ENCODE measurements around the gene CSNK1G3. TPM values are rescaled to one million over a fixed set of nuclear protein-coding genes. Genes with fewer than 3 reads are reported as not detected.
A peak's percentile ranks its signal among the peaks of the same experiment; 100 is the strongest.
"Not testable (repeated sequence)": the region's sequence is repeated elsewhere in the genome, so short reads cannot be mapped to it uniquely, and the experiment has no call there.

The CSNK1G3 gene
- 60.9 to 67.0 TPM (median 63.9 TPM) in 3 replicates for total RNA-seq

- Mint-ChIP-seq H3K4me1 (peaks cover 47% of the 10 kb centered on the region), H3K27ac (peak within 1 kb of the TSS; percentile 99), H3K9me3 (no peaks in the 10 kb centered on the region), H3K36me3 (no peaks in the 10 kb centered on the region), H3K27me3 (ENCODE audit: low read depth) (no peaks in the 10 kb centered on the region), H3K4me3 (peak within 1 kb of the TSS; percentile 99)
- no peak for TF ChIP-seq CTCF (IDR thresholded peaks at IDR 0.05; ENCODE audit: unreplicated experiment)
- peak; percentile 92 to 93 for DNase-seq (ENCODE audit: low spot score in 2 of 2, unreplicated experiment in 2 of 2)
These were observed at the start of gene CSNK1G3 for GRCh38 chr5:123511648-123512605. Gene CSNK1G3, plus strand, starts transcription at chr5:123512177. Its CDS starts 33,487 bp downstream, at chr5:123545664.

GRCh38 chr5:123466839-123467238 lies 45.1 kb upstream of the CSNK1G3 start:
- H3K27me3 Mint-ChIP-seq (ENCODE audit: low read depth); H3K4me3 Mint-ChIP-seq; H3K9me3 Mint-ChIP-seq; H3K27ac Mint-ChIP-seq; H3K36me3 Mint-ChIP-seq; DNase-seq (ENCODE audit: low spot score in 2 of 2, unreplicated experiment in 2 of 2); H3K4me1 Mint-ChIP-seq: not testable (repeated sequence)

GRCh38 chr5:123471385-123471784 lies 40.6 kb upstream of the CSNK1G3 start:
- no peak for DNase-seq (ENCODE audit: low spot score in 2 of 2, unreplicated experiment in 2 of 2)
- Mint-ChIP-seq H3K27me3 (ENCODE audit: low read depth) (no peaks in the 10 kb centered on the region), H3K27ac (no peak overlapping the region), H3K36me3 (no peaks in the 10 kb centered on the region), H3K4me3 (no peak overlapping the region), H3K9me3 (peaks cover 12% of the 10 kb centered on the region), H3K4me1 (no peaks in the 10 kb centered on the region)
- no peak for TF ChIP-seq CTCF (IDR thresholded peaks at IDR 0.05; ENCODE audit: unreplicated experiment)

GRCh38 chr5:123472150-123472924 lies 39.6 kb upstream of the CSNK1G3 start:
- no peaks in the 10 kb centered on the region for H3K36me3 Mint-ChIP-seq
- no peaks in the 10 kb centered on the region for H3K27me3 Mint-ChIP-seq (ENCODE audit: low read depth)
- no peak for TF ChIP-seq CTCF (IDR thresholded peaks at IDR 0.05; ENCODE audit: unreplicated experiment)
- no peak overlapping the region for H3K4me3 Mint-ChIP-seq
- H3K27ac Mint-ChIP-seq = no peak overlapping the region
- DNase-seq (ENCODE audit: low spot score in 2 of 2, unreplicated experiment in 2 of 2) = no peak
- peaks cover 7% of the 10 kb centered on the region for H3K9me3 Mint-ChIP-seq
- H3K4me1 Mint-ChIP-seq = no peaks in the 10 kb centered on the region

GRCh38 chr5:123474228-123474627 lies 37.7 kb upstream of the CSNK1G3 start:
- H3K4me3 Mint-ChIP-seq = no peak overlapping the region
- H3K9me3 Mint-ChIP-seq = peaks cover 3% of the 10 kb centered on the region
- no peaks in the 10 kb centered on the region for H3K36me3 Mint-ChIP-seq
- H3K4me1 Mint-ChIP-seq = no peaks in the 10 kb centered on the region
- H3K27ac Mint-ChIP-seq = no peak overlapping the region
- H3K27me3 Mint-ChIP-seq (ENCODE audit: low read depth) = no peaks in the 10 kb centered on the region
- no peak for TF ChIP-seq CTCF (IDR thresholded peaks at IDR 0.05; ENCODE audit: unreplicated experiment)
- DNase-seq (ENCODE audit: low spot score in 2 of 2, unreplicated experiment in 2 of 2) = no peak

GRCh38 chr5:123476731-123477130 lies 35.2 kb upstream of the CSNK1G3 start:
- no peak for DNase-seq (ENCODE audit: low spot score in 2 of 2, unreplicated experiment in 2 of 2)
- Mint-ChIP-seq H3K36me3 (no peaks in the 10 kb centered on the region), H3K27me3 (ENCODE audit: low read depth) (no peaks in the 10 kb centered on the region), H3K27ac (no peak overlapping the region), H3K4me1 (no peaks in the 10 kb centered on the region), H3K9me3 (peaks cover 3% of the 10 kb centered on the region), H3K4me3 (no peak overlapping the region)
- no peak for TF ChIP-seq CTCF (IDR thresholded peaks at IDR 0.05; ENCODE audit: unreplicated experiment)

Data from mesothelial cell of epicardium (in vitro differentiated cells).